PC-3 (cell line): Measurements from ENCODE around the gene HARS1. TPM values are rescaled to one million over a fixed set of nuclear protein-coding genes. Genes with fewer than 3 reads are reported as not detected.
A peak's percentile ranks its signal among the peaks of the same experiment; 100 is the strongest.
"Not testable (repeated sequence)": the region's sequence is repeated elsewhere in the genome, so short reads cannot be mapped to it uniquely, and the experiment has no call there.

Source experiments
- ATAC-seq: fragments of 200-7000 bp; cut with Tn5 transposase; 2 replicates; pipeline ENCODE4 v1.9.1; 2020; ENCODE audit warnings: mild to moderate bottlenecking, moderate library complexity
- BruUV-seq: library from RNA; stranded (reverse); fragments of 400-500 nt; replicated peaks from 2 replicates; lab custom pipeline; 2021; lab: Mats Ljungman, UMichigan
- CTCF ChIA-PET: fragments of 300-600 bp; sonication (Branson Sonifier 250); formaldehyde crosslinking; loops from one replicate; lab custom pipeline; 2022; ENCODE audit warnings: antibody characterized with exemption; lab: Charles Lee
- POLR2A ChIA-PET: fragments of 300-600 bp; sonication (Branson Sonifier 250); formaldehyde crosslinking; loops from one replicate; lab custom pipeline; 2022; ENCODE audit warnings: antibody characterized with exemption; ENCODE audit not compliant: unreplicated experiment; lab: Charles Lee
- DNase-seq: peaks from one replicate; pipeline ENCODE4 v3.0.0-alpha.2; 2015
- H2AFZ ChIP-seq: fragments of 300-600 bp; sonication (generic); 2 replicates; pipeline ENCODE4 v1.6.0; 2016; ENCODE audit warnings: antibody characterized with exemption, low read length
- H3F3A ChIP-seq: fragments of 300-600 bp; sonication (generic); one replicate; pipeline ENCODE4 v1.6.0; 2017; ENCODE audit warnings: antibody characterized with exemption, low read length, control low read depth, mild to moderate bottlenecking; ENCODE audit not compliant: unreplicated experiment
- H3K27ac ChIP-seq: fragments of 300-600 bp; sonication (generic); 2 replicates; pipeline ENCODE4 v1.5.1; 2016; ENCODE audit warnings: mild to moderate bottlenecking, low read length
- H3K27me3 ChIP-seq: fragments of 300-600 bp; sonication (generic); 2 replicates; pipeline ENCODE4 v1.6.1; 2016; ENCODE audit warnings: low read length, mixed read lengths
- H3K36me3 ChIP-seq: fragments of 300-600 bp; sonication (generic); 2 replicates; pipeline ENCODE4 v1.6.1; 2016; ENCODE audit warnings: low read depth, mixed run types, low read length, mixed read lengths
- H3K4me1 ChIP-seq: fragments of 300-600 bp; sonication (generic); 2 replicates; pipeline ENCODE4 v1.5.1; 2016; ENCODE audit warnings: low read length; ENCODE audit not compliant: insufficient read depth
- H3K4me2 ChIP-seq: fragments of 300-600 bp; sonication (generic); 2 replicates; pipeline ENCODE4 v1.6.0; 2016; ENCODE audit warnings: low read length
- H3K4me3 ChIP-seq: fragments of 300-600 bp; sonication (generic); 2 replicates; pipeline ENCODE4 v1.5.1; 2016; ENCODE audit warnings: mild to moderate bottlenecking, low read length, mixed read lengths
- H3K79me2 ChIP-seq: fragments of 300-600 bp; sonication (generic); 2 replicates; pipeline ENCODE4 v1.6.1; 2017; ENCODE audit warnings: low read length, mixed read lengths
- H3K9ac ChIP-seq: fragments of 300-600 bp; sonication (generic); 2 replicates; pipeline ENCODE4 v1.6.0; 2016; ENCODE audit warnings: mild to moderate bottlenecking, low read length
- H3K9me2 ChIP-seq: fragments of 300-600 bp; sonication (generic); replicated peaks from 2 replicates; pipeline ENCODE4 v1.6.1; 2016; ENCODE audit warnings: mixed run types, low read length, mixed read lengths
- H3K9me3 ChIP-seq: fragments of 300-600 bp; sonication (generic); 2 replicates; pipeline ENCODE4 v1.6.1; 2016; ENCODE audit warnings: low read length, mixed read lengths
- H4K20me1 ChIP-seq: fragments of 300-600 bp; sonication (generic); 2 replicates; pipeline ENCODE4 v1.6.1; 2016; ENCODE audit warnings: low read length, mixed read lengths
- EZH2 ChIP-seq: fragments of 300-600 bp; sonication (generic); IDR thresholded peaks from one replicate; pipeline ENCODE4 v1.6.1; 2017; ENCODE audit warnings: antibody characterized with exemption, mild to moderate bottlenecking, low read length; ENCODE audit not compliant: unreplicated experiment
- EZH2phosphoT487 ChIP-seq: fragments of 300-600 bp; sonication (generic); IDR thresholded peaks from 2 replicates; pipeline ENCODE4 v1.6.1; 2018; ENCODE audit warnings: mild to moderate bottlenecking, antibody characterized with exemption, low read length, borderline replicate concordance
- intact Hi-C: fragments of 100-400 bp; cut with micrococcal nuclease; formaldehyde crosslinking; loops from 2 replicates; pipeline ENCODE4 v1.9.0; 2023
- total RNA-seq: library from RNA; depleted of rRNA; stranded (reverse); fragments of >200 nt; gene quantifications from 2 replicates; pipeline ENCODE4 v1.2.3, GENCODE V29; 2014
- TF ChIP-seq, protein P1 (sequence below): fragments of 300-600 bp; sonication (generic); conservative IDR thresholded peaks from 2 replicates; pipeline ENCODE4 v1.5.1; 2017; ENCODE audit warnings: antibody characterized with exemption, low read depth, mild to moderate bottlenecking, low read length

The HARS1 gene
- total RNA-seq, 1 experiment from 2014 or later = 87.1 TPM

DNA sequence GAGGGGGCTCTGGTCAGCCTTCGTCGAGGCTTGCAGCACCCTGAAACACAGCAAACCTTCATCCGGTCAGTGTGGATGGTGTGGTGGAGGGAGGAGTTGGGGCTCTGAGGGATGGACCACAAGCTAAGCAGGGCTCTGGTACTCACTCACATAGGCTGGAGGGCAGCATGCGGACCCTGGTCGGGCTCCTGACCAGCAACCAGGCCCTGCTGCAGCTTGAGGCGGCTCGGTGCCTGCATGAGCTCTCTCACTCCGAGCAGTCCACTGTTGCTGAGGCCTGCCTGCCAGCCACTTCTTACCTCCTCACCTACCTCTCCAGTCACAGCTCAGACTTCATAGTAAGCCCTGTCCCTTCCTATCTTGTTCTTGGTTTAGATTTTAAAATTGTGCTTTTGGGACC lies 49.5 kb downstream of the HARS1 start:
- H3K9me3 ChIP-seq = no peaks in the 10 kb centered on the region
- peaks cover 15% of the 10 kb centered on the region; the same call in 1 of the 2 replicates for H3K4me1 ChIP-seq
- no peak overlapping the region for H3K27ac ChIP-seq
- no peaks in the 10 kb centered on the region for H3F3A ChIP-seq
- TF ChIP-seq, protein P1, sequence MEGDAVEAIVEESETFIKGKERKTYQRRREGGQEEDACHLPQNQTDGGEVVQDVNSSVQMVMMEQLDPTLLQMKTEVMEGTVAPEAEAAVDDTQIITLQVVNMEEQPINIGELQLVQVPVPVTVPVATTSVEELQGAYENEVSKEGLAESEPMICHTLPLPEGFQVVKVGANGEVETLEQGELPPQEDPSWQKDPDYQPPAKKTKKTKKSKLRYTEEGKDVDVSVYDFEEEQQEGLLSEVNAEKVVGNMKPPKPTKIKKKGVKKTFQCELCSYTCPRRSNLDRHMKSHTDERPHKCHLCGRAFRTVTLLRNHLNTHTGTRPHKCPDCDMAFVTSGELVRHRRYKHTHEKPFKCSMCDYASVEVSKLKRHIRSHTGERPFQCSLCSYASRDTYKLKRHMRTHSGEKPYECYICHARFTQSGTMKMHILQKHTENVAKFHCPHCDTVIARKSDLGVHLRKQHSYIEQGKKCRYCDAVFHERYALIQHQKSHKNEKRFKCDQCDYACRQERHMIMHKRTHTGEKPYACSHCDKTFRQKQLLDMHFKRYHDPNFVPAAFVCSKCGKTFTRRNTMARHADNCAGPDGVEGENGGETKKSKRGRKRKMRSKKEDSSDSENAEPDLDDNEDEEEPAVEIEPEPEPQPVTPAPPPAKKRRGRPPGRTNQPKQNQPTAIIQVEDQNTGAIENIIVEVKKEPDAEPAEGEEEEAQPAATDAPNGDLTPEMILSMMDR = no peak
- TF ChIP-seq EZH2 (no peak), EZH2phosphoT487 (no peak)
- ChIA-PET POLR2A (no interaction called here), CTCF (no interaction called here)
- no peak overlapping the region for H3K9ac ChIP-seq
- H3K27me3 ChIP-seq = no peaks in the 10 kb centered on the region
- intact Hi-C loops = no loop called here
- H2AFZ ChIP-seq = no peak overlapping the region
- DNase-seq (no peak), ATAC-seq (no peak)
- no peaks in the 10 kb centered on the region for H3K9me2 ChIP-seq
- H3K36me3 ChIP-seq = peaks cover 11% of the 10 kb centered on the region; the same call in 1 of the 2 replicates
- no peak overlapping the region for H3K4me3 ChIP-seq
- H4K20me1 ChIP-seq = no peaks in the 10 kb centered on the region; the same call in 1 of the 2 replicates
- BruUV-seq = no TSS peak
- H3K4me2 ChIP-seq = no peak overlapping the region
- peaks cover 42% of the 10 kb centered on the region for H3K79me2 ChIP-seq

DNA sequence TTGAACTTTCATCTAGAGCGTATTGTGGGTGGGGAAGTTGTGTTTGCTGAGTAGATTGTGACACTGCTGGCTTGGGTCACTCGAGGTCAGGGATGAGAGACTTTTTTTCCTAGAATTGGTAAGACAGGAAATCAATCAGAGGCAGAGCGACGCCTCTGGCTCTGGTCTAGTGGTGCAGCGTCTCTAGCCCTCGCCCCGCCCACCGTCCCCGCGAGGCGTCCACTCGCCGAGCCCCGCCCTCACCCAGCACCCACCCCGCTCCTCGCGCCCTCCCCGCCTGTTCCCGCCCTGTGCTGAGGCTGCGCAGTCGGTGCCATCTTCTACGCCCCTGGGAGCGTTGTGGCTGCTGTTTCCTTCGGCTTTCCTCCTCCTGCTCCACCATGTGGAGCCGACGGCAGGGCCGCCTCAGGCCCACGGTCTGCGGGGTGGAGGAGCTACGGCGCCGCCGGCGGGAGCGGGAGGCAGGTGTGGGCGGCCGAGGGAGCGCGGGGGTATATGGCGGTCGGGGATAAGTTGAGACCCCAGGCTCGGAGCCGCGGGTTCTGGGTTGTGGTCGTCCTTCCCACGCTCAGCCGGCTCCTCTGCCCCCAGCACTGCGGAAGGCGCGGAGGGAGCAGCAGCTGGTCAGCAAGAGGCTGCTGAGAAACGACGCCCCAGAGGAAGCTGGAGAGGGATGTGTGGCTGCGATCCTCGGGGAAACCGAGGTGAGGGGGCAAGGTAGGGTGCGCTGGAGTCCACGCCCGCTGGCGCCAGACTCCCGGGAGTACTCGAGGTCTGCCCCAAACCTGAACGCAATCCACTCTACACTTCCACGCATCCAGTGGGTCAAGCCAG lies 51.8 kb downstream of the HARS1 start, which contains the start of gene TMCO6:
Gene TMCO6, plus strand, starts transcription at position 304 of the 834 bp plus-strand sequence. Its CDS starts 77 bp downstream, at position 381.
- Histone ChIP-seq H4K20me1 (no peaks in the 10 kb centered on the region), H3F3A (no peaks in the 10 kb centered on the region), H3K9me3 (no peaks in the 10 kb centered on the region), H3K4me1 (peaks cover 9% of the 10 kb centered on the region; the same call in 1 of the 2 replicates), H3K9me2 (no peaks in the 10 kb centered on the region), H3K9ac (peak within 1 kb of the TSS; percentile 94), H3K27me3 (no peaks in the 10 kb centered on the region), H3K4me2 (peak within 1 kb of the TSS; percentile 99), H3K79me2 (peaks cover 21% of the 10 kb centered on the region), H3K36me3 (peaks cover 4% of the 10 kb centered on the region; the same call in 1 of the 2 replicates), H3K4me3 (peak within 1 kb of the TSS; percentile 97), H2AFZ (peak within 1 kb of the TSS; percentile 97), H3K27ac (peak within 1 kb of the TSS; percentile 39; the same call in 1 of the 2 replicates)
- peak; percentile 93 for DNase-seq
- ChIA-PET POLR2A (interaction anchor here (0.8 kb wide), 1 partner anchor 91 kb away, joined by 5 read pairs; no protein-coding TSS in a partner anchor), CTCF (interaction anchor here (0.6 kb wide), 1 partner anchor 14 kb away, joined by 8 read pairs; no protein-coding TSS in a partner anchor)
- ATAC-seq = peak; percentile 97
- intact Hi-C loops = loop anchor here (1.0 to 2.0 kb wide), 3 partner anchors 8 to 92 kb away; partner anchors contain the start of genes APBB3, EIF4EBP3, IK and NDUFA2
- TF ChIP-seq EZH2phosphoT487 (no peak), EZH2 (no peak)
- TF ChIP-seq, protein P1 = peak; percentile 56
- TSS peak; percentile 54 for BruUV-seq

DNA sequence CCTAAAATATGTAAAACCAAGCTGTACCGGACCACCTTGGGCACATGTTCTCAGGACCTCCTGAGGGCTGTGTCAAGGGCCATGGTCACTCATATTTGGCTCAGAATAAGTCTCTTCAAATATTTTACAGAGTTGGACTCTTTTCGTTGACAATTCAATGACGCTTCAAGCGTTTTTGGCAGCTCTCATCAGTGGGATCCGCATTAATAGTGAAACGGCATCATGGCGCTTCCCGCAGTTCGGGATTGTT lies 52.3 kb downstream of the HARS1 start:
- POLR2A ChIA-PET, H3K9ac ChIP-seq: not testable (repeated sequence)
- BruUV-seq = TSS peak; percentile 27

More for the DNA sequence above, 52.3 kb downstream of the HARS1 start:
- not testable (repeated sequence) for H3K4me1 ChIP-seq, H3K36me3 ChIP-seq, DNase-seq, ATAC-seq, H3K27me3 ChIP-seq, H4K20me1 ChIP-seq, H3F3A ChIP-seq, H3K9me2 ChIP-seq, H3K9me3 ChIP-seq
- Histone ChIP-seq H3K4me2 (peak overlapping the region; percentile 99), H2AFZ (peak overlapping the region; percentile 85), H3K27ac (peak overlapping the region; percentile 31; the same call in 1 of the 2 replicates), H3K4me3 (peak overlapping the region; percentile 97), H3K79me2 (peaks cover 19% of the 10 kb centered on the region)
- CTCF ChIA-PET = interaction anchor here (0.6 kb wide), 1 partner anchor 15 kb away, joined by 8 read pairs; no protein-coding TSS in a partner anchor
- intact Hi-C loops = loop anchor here (1.0 to 2.0 kb wide), 3 partner anchors 8 to 92 kb away; partner anchors contain the start of genes APBB3, EIF4EBP3, IK and NDUFA2
